IPS DF 4.7 (cell line): Measurements from ENCODE around the gene CXXC1.
A peak's percentile ranks its signal among the peaks of the same experiment; 100 is the strongest.
"Not testable (repeated sequence)": the region's sequence is repeated elsewhere in the genome, so short reads cannot be mapped to it uniquely, and the experiment has no call there.

Source experiments
- DNase-seq: peaks from one replicate; pipeline ENCODE4 v3.0.0-alpha.2; 2013; ENCODE audit warnings: low spot score; ENCODE audit errors: extremely low read depth

CXXC1 gene

GRCh38 chr18:50274941-50275340 is 12.6 kb downstream of the CXXC1 start:
- no peak for DNase-seq

GRCh38 chr18:50274044-50274442 is 13.4 kb downstream of the CXXC1 start:
- DNase-seq, result no peak

DNA sequence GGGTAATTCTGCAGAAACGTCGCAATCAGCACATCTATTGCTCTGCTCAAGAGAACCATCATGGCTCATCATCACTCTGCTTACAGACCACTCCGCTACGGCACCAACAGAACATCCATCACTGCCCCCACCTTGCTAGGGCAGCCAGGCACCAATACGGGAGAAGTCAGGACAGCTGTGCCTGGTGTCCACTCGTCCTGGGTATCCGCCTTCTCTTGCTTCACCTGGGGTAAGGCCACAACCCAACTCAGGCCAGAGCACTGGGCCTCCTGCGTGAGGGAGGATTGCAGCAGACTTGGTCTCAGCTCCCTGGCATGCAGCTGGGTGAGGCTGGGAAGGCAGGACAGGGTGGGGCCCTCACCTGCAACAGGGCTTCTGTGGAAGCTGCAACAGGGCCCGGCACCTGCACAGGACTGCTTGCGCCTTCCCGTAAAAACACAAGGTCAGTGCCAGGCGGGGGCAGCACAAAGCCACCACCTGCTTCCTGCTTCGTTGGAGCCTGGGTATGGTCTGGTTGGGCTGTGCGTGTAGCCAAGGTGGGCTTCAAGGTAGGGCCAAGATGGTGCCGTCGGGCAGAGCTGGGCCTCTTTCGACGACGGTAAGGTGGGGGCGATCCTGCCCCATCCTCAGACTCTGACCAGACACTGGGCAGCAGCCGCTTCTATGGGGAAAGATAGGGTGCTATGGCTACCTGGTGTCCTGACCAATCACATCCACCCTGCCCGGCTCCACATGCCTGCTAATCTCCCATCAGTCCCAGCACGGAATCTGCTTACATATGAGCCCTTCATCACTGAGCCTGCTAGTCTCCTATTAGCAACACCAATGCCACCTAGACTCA is 14.1 kb downstream of the CXXC1 start:
- no peak for DNase-seq

DNA sequence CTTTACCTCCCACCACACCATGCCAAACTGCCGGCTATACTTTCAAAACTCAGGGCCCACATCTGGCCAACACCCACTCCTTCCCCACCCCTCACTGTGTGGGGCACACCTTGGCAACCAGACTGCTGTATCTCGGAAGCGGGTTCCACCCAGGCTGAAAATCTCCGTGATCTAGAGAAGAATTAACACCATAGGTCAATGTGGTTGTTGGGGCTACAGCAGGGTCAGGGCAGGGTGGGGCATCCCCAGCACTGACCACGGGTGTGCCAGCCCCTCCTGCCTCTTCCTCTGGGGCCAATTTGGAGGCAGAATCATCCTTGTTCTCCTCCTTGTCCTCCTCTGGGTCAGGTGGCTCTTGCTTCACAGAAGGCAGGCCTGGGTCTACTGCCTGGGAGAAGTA is 14.9 kb downstream of the CXXC1 start:
- no peak for DNase-seq

- peak; percentile 68 for DNase-seq
These were observed 19.3 kb downstream of the CXXC1 start for GRCh38 chr18:50268022-50268747.

DNA sequence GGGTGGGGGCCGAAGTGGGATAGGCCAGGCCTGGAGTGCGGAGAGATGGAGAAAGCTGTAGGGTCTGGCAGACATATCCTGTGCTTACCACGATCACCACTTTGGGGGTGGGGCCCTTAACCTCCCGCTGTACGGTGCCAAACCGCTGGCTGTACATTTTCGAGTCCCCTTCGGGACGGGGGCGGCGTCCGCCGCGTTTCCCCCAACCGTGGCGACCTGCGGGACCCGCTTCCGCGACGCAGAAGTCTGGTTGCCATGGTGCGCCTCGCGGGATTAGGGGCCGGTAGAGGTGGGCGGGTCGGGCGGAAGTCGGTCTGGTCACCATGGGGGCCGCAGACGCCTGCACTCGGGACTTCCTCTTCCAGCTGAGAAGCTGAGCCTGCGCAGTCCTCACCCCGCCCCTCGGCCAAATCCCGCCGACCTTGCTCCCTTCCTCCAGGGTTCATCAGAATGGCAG is 21.2 kb downstream of the CXXC1 start, which contains the start of gene CFAP53:
Gene CFAP53, minus strand, starts transcription at position 248 of the 457 bp plus-strand sequence. Its CDS starts 91 bp downstream, at position 157.
- DNase-seq, result no peak

DNA sequence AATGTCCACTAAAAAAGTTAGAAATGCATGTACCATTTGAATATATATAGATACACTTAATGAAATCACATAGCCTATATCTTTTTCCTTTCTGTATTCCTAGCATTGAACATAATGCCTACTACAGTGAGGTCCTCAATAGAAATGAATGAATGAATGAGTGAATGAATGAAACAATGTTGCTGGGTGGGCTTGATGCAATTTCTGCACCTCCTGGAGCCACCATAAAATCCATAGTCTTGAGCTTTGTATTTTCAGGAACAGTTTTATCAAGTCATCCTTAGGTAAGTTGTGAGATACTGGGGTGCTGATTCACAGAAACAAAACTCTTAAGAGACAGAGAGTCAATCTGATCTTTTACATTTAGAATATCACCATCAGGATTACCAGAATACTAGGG is 24.5 kb downstream of the CXXC1 start:
- DNase-seq, result no peak

DNA sequence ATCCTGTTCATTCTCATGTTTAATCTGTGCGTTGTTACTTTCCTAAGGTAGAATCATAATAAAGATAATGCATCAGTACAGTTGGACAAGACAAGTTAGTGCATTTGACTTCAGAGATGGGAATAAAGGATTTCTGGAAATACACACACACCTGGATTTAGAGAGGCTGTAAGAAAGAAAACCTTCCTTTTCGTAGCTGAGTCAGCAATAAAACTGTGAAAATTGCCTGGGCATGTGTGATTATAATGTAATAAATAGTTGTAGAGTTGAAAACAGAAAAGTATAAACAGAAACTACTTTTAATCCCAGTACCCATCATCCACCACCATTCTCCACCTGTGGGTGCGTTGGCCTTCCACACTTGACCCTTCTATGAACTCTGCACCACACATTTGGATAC is 36.6 kb downstream of the CXXC1 start:
- DNase-seq, result no peak

GRCh38 chr18:50249576-50249975 is 37.9 kb downstream of the CXXC1 start:
- DNase-seq, result no peak

DNA sequence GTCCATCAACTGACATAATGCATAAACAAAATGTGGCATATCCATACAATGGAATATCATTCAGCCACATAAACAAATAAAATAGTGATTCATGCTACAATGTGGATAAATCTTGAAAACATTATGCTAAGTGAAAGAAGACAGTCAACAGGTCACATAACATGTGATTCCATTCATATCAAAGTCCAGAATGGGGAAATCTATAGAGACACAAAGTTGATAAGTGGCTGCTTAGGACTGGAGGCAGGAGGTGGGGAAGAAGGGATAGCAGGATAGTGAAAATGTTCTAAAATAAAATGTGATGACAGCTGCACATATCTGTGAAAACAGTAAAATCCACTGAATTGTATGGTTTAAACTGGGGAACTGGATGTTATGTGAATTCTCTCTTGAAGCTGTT is 39.9 kb downstream of the CXXC1 start:
- no peak for DNase-seq

- DNase-seq, result not testable (repeated sequence)
These were observed 45.7 kb downstream of the CXXC1 start for GRCh38 chr18:50241768-50242167.

DNA sequence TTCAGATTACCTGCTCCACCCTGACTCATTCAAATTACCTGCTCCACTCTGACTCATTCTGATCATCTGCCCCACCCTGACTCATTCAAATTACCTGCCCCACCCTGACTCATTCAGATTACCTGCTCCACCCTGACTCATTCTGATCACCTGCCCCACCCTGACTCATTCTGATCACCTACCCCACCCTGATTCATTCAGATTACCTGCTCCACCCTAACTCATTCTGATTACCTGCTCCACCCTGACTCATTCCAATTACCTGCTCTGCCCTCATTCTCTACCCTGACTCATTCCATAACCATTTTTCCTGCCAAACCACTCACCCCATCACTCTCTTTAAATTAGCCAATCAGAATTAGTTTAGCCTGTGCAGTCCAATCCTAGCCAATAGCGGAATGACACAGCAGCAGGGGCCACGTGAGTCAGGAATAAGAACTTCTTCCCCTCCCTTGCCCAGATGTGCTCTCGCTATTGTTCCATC is 47.4 kb downstream of the CXXC1 start:
- DNase-seq, result no peak

DNA sequence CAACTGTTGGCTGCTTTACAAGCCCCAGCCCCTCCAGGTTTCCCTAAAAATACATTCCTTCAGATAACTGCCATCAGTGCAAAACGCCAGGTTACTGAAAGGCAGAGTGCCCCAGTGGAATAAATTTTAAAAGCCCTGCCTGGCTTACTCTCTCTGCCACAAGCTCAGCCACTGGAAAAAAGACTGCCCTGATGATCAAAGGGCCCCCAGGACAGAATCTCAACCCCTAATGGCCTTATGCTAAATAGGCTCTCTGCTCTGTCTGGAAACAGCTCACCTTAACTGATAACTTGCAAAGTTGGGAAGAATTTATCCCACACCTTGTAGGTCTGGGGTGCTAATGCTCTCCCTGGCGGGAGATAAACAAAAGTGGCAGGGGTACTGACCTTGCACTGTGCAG is 55.1 kb downstream of the CXXC1 start:
- no peak for DNase-seq
